Epithelial cell of esophagus (primary cell): ENCODE results near the gene SMARCB1.

Experiments used
- DNase-seq: peaks from one replicate; pipeline ENCODE4 v3.0.0; 2010; ENCODE audit warnings: low read depth
- H3K4me3 ChIP-seq: 2 replicates; pipeline ENCODE4 v1.5.1; 2011; ENCODE audit warnings: mild to moderate bottlenecking, low read length, control low read depth
- TF ChIP-seq, protein P1 (sequence below): IDR thresholded peaks from 2 replicates; pipeline ENCODE4 v1.5.1; 2011; ENCODE audit warnings: low read depth, mild to moderate bottlenecking, low read length, control low read depth, inconsistent platforms; ENCODE audit not compliant: insufficient read depth; ENCODE audit errors: missing control alignments

The SMARCB1 gene

GRCh38 chr22:23779731-23780130, 7.0 kb upstream of the SMARCB1 start:
- no peak overlapping the region for H3K4me3 ChIP-seq
- DNase-seq: no peak
- TF ChIP-seq, protein P1, sequence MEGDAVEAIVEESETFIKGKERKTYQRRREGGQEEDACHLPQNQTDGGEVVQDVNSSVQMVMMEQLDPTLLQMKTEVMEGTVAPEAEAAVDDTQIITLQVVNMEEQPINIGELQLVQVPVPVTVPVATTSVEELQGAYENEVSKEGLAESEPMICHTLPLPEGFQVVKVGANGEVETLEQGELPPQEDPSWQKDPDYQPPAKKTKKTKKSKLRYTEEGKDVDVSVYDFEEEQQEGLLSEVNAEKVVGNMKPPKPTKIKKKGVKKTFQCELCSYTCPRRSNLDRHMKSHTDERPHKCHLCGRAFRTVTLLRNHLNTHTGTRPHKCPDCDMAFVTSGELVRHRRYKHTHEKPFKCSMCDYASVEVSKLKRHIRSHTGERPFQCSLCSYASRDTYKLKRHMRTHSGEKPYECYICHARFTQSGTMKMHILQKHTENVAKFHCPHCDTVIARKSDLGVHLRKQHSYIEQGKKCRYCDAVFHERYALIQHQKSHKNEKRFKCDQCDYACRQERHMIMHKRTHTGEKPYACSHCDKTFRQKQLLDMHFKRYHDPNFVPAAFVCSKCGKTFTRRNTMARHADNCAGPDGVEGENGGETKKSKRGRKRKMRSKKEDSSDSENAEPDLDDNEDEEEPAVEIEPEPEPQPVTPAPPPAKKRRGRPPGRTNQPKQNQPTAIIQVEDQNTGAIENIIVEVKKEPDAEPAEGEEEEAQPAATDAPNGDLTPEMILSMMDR: no peak

GRCh38 chr22:23780146-23780748, 6.5 kb upstream of the SMARCB1 start:
- H3K4me3 ChIP-seq: no peak overlapping the region
- TF ChIP-seq, protein P1: no peak
- no peak for DNase-seq

- TF ChIP-seq, protein P1: no peak
- H3K4me3 ChIP-seq: no peak overlapping the region
Observed at GRCh38 chr22:23781065-23781464, 5.7 kb upstream of the SMARCB1 start.

DNA sequence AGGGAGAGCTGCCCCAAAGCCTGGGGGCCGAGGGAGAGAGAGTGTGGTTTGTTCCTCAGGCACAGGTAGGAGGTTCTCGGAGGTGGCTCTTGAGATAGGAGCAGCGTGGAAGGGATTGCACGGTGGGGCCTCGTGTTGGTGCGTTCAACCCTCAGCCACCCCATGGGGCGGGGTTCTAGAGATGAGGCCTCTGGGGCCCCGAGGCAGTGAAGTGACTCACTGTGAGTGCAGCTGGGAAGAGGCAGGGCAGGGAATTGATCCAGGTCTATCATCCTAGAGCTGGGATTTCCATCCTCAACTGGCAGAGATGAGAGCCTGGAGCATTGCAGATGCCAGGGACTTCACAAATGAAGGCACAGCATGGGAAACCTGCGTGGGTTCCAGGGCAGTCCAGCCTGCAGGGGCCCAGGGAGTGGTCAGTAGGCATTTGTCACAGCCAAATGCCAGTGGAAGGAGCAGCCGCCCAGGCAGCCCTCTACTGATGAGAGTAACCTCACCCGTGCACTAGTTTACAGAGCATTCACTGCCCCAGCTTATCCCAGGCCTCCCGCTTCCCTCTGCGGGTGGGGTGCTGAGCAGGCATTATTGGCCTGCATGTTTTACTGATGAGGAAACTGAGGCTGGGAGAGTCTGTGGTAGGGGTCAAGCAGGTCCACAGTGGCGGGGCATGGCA, 5.1 kb upstream of the SMARCB1 start:
- DNase-seq: peak; percentile 87
- no peak overlapping the region for H3K4me3 ChIP-seq
- TF ChIP-seq, protein P1: no peak

More at GRCh38 chr22:23781065-23781464, 5.7 kb upstream of the SMARCB1 start:
- no peak for DNase-seq

GRCh38 chr22:23782252-23782651, 4.5 kb upstream of the SMARCB1 start:
- no peak for DNase-seq
- H3K4me3 ChIP-seq: no peak overlapping the region
- TF ChIP-seq, protein P1: no peak

DNA sequence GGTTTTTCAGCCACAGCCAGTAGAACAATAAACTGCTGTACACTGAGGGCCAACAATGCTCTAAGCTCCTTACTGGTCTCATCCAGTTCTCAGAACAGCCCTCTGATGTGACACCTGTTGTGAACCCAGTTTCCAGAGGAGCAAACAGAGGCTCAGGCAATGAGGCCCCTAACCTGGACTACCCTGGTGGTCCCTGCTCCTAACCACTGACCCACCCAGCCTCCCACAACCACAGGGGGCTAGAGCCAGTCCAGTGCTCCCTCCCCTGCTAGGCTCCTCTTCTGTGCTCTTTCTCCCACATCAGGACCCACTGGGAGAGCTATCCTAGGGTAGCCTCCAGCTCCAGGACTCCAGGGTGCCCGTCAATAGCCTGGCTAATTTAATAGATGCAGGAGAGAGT, 4.1 kb upstream of the SMARCB1 start:
- no peak for DNase-seq
- TF ChIP-seq, protein P1: no peak
- no peak overlapping the region for H3K4me3 ChIP-seq
